ENCODE data around the gene NFU1.
"Not testable (repeated sequence)": the region's sequence is repeated elsewhere in the genome, so short reads cannot be mapped to it uniquely, and the experiment has no call there.

The NFU1 gene

GRCh38 chr2:69368588-69368987 is 68.6 kb downstream of the NFU1 start:
- intact Hi-C loops (cut with DNase I): no loop called here
- DNase-seq: no peak

- no peak for DNase-seq
- intact Hi-C loops (cut with DNase I): no loop called here
These were observed 77.9 kb downstream of the NFU1 start for GRCh38 chr2:69359371-69359770.

DNA sequence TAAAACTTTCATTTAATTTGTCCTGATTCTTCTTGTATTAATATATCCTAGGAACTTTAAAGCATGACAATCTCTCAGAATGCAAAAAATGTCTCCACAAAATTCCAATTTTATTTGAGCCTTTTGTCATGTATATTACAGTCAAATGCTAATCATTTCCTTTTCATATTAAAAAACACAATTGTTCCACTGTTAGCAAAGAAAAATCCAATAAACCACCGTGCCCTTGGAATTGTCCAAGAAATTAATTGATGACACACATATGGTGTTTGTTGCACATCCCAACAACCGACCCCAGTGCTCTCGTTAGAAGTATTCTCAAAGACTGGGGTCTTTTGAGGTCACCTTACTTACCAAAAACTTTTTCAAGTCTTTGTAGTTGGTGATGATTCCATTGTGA is 78.3 kb downstream of the NFU1 start:
- intact Hi-C loops (cut with DNase I): no loop called here
- no peak for DNase-seq

DNA sequence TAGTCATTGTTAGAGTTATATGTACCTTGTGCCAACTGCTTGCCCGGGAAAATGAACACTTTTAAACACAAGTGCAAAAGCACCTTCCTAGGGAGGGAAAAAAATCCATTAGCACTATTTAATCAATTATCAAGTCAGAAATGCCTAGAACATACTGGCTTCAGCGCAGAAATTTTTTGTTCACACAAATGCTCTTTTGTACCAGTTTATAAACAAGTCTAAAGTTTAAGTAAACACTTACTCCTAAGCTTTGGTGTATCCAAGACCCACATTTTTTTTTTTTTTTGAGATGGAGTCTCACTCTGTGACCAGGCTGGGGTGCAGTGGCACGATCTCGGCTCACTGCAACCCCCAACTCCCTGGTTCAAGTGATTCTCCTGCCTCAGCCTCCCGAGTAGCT is 80.8 kb downstream of the NFU1 start:
- intact Hi-C loops (cut with DNase I): no loop called here
- no peak for DNase-seq

GRCh38 chr2:69354976-69355375 is 82.3 kb downstream of the NFU1 start:
- DNase-seq; intact Hi-C loops (cut with DNase I): not testable (repeated sequence)

DNA sequence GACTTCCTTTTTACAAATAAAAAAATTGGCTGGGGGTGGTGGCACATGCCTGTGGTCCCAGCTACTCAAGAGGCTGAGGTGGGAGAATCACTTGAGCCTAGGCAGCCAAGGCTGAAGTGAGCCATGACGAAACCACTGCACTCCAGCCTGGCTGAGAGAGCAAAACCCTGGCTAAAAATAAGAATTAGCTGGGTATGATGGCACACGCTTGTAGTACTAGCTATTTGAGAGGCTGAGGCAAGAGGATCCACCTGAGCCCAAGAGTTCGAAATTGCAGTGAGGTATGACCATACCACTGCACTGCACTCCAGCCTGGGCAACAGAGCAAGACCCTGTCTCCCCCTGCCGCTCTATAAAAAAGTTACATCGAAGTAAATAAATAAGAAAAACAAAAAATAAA is 83.9 kb downstream of the NFU1 start:
- DNase-seq: no peak
- intact Hi-C loops (cut with DNase I): no loop called here

GRCh38 chr2:69348781-69349180 is 88.5 kb downstream of the NFU1 start:
- no peak for DNase-seq
- intact Hi-C loops (cut with DNase I): no loop called here

All from posterior cingulate gyrus (tissue), 11 donors.